GM12875 (cell line): ENCODE measurements around the gene DEFB128.
"Not testable (repeated sequence)": the region's sequence is repeated elsewhere in the genome, so short reads cannot be mapped to it uniquely, and the experiment has no call there.

Source experiments
- H3K4me3 ChIP-seq: one replicate; pipeline ENCODE4 v1.5.1; 2011; ENCODE audit warnings: low read depth, low read length, control low read depth
- TF ChIP-seq, protein P1 (sequence below): IDR thresholded peaks from 2 replicates; pipeline ENCODE4 v1.5.1; 2011; ENCODE audit warnings: low read depth, mild to moderate bottlenecking, control low read depth, inconsistent platforms, low read length, moderate library complexity, borderline replicate concordance; ENCODE audit not compliant: insufficient read depth

The DEFB128 gene

DNA sequence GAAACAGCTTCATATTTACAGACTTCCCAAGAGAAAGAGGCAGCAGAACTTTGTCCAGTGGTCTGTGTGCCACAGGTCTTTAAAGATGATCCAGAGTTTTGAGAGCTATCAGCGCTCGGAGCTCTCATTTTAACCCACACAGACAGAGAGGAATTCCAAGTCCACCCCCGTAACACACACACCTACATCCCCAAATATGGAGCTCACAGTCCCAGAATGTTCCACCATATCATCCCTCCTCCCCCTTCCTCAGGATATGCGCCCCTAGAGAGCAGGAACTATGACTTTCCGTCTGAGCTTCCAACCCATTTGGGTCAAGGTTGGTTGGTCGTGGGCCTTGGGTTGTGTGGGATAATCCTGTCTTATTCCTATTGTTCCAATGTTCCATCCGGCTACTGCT, at the start of gene DEFB128:
Gene DEFB128, minus strand, starts transcription at position 101 of the 400 bp plus-strand sequence. Its CDS starts 88 bp downstream, at position 13.
- TF ChIP-seq, protein P1, sequence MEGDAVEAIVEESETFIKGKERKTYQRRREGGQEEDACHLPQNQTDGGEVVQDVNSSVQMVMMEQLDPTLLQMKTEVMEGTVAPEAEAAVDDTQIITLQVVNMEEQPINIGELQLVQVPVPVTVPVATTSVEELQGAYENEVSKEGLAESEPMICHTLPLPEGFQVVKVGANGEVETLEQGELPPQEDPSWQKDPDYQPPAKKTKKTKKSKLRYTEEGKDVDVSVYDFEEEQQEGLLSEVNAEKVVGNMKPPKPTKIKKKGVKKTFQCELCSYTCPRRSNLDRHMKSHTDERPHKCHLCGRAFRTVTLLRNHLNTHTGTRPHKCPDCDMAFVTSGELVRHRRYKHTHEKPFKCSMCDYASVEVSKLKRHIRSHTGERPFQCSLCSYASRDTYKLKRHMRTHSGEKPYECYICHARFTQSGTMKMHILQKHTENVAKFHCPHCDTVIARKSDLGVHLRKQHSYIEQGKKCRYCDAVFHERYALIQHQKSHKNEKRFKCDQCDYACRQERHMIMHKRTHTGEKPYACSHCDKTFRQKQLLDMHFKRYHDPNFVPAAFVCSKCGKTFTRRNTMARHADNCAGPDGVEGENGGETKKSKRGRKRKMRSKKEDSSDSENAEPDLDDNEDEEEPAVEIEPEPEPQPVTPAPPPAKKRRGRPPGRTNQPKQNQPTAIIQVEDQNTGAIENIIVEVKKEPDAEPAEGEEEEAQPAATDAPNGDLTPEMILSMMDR, result no peak
- no peak within 1 kb of the TSS for H3K4me3 ChIP-seq

DNA sequence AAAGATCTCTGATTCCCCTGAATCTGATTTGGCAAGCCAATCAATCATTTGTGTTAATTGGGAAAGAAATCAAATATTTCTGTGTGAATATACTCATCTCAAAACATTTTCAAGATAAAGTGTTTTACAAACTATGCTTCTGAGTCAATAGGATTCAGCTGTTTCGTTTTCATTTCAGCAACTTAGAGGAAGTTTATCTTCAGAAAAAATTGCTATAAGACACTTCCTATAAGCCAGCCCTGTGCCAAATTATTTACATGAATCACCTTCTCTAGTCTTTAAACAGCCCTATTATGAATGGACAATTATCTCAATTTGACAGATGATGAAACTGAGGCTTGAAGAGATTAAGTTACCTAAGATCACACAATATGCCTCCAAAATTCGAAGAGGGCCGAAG, 48.4 kb upstream of the DEFB128 start:
- H3K4me3 ChIP-seq, result no peak overlapping the region
- TF ChIP-seq, protein P1, result no peak

DNA sequence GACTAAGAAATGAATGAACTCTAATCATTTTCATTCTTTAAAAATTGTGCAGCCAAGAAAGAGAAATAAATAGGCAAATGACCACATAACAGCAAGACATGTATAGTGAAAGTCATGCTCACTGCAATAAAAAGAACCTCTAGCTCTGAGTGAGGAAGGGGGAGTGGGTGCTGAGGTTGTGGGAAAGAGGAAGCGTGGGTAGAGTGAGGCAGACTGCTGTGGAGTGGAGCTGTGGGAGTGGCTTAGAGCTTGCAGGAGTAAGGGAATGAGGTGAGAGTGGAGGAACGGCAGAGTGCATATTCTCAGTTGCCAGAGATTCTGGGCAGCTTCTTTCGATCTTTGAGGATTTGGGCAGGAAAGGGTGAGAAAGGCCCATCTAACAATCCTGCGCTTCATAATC, 48.0 kb upstream of the DEFB128 start:
- TF ChIP-seq, protein P1, result no peak
- H3K4me3 ChIP-seq, result no peak overlapping the region

DNA sequence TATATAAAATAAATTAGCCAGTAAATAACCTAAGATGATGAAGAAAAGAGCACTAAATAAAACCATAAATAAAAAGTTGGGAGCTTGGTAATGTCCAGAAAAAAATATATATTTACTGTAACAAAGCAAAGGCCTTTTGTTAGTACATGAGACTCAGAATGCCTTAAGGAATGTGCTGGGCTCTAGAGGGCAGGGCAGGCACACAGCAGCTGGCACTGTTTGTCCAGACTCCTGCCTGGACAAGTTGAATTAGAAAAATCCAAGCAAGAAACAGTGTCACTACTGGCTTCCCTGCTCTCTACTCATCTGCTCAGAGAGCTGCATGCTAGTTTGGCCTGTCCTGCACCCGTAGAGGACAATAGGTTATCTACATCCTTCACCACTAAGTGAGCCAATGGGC, 46.4 kb upstream of the DEFB128 start:
- TF ChIP-seq, protein P1, result no peak
- H3K4me3 ChIP-seq, result no peak overlapping the region

DNA sequence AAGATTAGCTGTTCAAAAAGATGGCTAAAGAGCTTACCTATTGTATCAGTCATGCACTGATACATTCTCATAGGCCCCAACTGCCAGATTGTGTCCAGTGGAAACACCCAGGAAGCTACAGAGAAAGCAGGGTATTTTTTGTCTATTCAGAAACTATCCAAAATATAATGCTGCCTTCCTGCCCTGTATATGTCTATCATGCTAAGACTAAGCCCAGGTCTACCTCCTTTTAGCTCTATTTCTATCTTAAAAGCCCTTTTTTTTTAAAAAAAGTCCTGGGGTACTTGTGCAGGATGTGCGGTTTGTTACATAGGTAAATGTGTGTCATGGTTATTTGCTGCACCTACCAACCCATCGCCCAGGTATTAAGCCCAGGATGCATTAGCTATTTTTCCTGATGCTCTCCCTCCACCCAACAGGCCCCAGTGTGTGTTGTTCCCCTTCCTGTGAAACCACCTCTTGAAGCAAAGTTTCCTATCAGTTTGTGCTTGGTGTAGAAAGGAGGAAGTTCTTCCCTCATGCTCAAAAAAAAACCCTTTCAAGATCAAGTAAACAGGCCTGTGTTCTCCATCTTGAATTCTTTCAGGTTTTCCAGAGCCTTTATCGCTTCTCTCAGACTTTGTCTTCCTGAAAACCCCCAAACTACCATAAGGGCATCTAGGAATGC, 38.1 kb upstream of the DEFB128 start:
- TF ChIP-seq, protein P1, result no peak
- H3K4me3 ChIP-seq, result no peak overlapping the region

DNA sequence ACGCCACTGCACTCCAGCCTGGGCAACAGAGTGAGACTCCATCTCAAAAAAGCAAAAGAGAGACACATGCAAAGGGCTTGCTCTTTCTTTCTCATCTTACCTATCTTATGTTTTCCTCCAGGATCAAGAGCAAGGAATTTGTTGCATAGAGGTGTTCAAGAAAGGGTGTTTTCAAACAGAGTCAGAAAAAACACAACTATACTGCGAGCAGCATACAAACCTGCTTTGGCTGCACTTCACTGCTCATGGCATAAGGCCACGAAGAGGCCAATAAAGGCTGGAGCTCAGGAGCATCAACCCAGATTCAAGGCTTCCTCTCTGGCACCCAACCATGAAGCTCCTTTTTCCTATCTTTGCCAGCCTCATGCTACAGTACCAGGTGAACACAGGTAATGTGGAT, 37.4 kb upstream of the DEFB128 start, which contains the start of gene DEFB129:
Gene DEFB129, plus strand, starts transcription at position 301 of the 400 bp plus-strand sequence. Its CDS starts 31 bp downstream, at position 332.
- no peak within 1 kb of the TSS for H3K4me3 ChIP-seq
- TF ChIP-seq, protein P1, result no peak

DNA sequence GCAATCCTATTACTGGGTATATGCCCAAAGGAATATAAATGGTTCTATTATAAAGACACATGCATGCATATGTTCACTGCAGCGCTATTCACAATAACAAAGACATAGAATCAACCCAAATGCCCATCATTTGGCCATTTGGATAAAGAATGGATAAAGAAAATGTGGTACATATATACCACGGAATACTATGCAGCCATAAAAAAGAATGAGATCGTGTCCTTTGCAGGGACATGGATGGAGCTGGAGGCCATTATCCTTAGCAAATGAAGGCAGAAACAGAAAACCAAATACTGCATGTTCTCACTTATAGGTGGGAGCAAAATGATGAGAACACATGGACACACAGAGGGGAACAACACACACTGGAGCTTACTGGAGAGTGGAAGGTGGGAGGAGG, 36.4 kb upstream of the DEFB128 start:
- H3K4me3 ChIP-seq, result not testable (repeated sequence)
